SU-DHL-6 (cell line): Measurements from ENCODE around the gene FADS3.

Source experiments
- CTCF ChIP-seq: fragments of 200-600 bp; sonication (generic); IDR thresholded peaks from one replicate; pipeline ENCODE4 v1.5.1; 2017; ENCODE audit warnings: antibody characterized with exemption, mild to moderate bottlenecking, low read length, moderate library complexity; ENCODE audit not compliant: insufficient read depth, poor library complexity, severe bottlenecking
- EZH2phosphoT487 ChIP-seq: fragments of 200-600 bp; sonication (generic), shearing (Covaris generic); conservative IDR thresholded peaks from 2 replicates; pipeline ENCODE4 v1.6.1; 2018; ENCODE audit warnings: mild to moderate bottlenecking, antibody characterized with exemption, low read length, moderate library complexity, mixed read lengths

GRCh38 chr11:61833471-61833870 lies 57.9 kb downstream of the FADS3 start:
- TF ChIP-seq EZH2phosphoT487 (no peak), CTCF (no peak)
